ENCODE data around the gene PDZD8.

PDZD8 gene

DNA sequence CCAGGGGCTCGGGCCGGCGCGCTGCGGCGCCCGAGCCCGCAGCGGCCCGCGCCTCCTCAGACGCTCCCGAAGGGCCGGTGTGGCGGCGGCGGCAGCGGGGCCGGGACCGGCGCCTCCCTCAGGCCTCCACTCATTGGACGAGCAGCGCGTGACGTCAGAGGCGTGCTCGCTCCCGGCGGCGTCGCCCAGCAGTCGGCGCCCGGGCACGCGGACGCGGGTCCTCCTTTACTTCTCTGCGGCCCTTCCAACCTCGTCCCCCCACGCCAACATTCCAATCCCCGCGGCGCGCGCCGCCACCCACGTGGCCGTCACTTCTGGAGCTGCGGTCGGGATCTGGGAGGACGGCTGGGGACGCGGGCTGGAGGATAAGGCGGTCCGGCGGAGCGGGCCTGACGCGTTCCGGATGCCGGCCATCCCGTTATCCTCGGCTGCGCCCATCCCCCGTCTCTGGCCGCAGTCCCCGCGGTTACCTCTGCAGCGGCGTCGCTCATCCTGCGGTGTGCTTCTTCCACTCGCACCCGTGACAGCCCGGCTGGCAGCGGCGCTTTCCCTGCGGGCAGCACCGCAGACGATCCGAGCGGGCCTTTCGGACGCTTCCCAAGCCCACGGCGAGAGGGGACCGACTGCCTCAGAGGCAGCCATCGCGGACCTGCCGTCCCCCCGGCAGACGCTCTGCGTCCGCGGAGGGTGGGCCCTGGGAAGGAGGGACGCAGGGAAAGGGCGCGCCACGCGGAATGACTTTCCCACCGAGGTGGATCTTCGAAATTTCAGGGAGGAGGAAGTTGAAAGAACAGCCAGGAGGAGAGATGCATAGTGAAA lies at the start of gene PDZD8:
TSS of gene PDZD8 (minus strand) at position 81 of the 819 bp plus-strand sequence. CDS start 213 bp downstream, outside the sequence.
- DNase-seq: peak; percentile 88

- DNase-seq: no peak
These were observed 48.9 kb upstream of the PDZD8 start for GRCh38 chr10:117424171-117424570.

DNA sequence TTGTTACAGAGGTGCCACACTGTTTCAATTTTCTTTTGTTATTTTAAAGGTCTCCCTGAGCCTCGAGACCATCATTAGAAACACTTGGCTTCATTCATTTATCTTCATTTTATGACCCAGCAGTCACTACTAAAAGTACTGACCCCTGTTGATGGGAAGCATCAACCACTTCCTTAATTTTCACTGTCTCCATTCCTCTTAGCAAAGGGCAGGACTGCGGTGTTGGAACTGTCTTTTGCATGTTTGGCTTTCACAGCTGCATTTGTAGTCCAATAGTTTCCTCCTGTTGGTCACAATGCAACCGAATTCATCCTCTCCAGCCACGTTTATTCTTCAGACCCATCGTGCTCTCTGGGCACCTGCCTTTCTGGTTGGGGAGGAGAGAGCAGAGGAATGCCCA lies 46.7 kb upstream of the PDZD8 start:
- no peak for DNase-seq

DNA sequence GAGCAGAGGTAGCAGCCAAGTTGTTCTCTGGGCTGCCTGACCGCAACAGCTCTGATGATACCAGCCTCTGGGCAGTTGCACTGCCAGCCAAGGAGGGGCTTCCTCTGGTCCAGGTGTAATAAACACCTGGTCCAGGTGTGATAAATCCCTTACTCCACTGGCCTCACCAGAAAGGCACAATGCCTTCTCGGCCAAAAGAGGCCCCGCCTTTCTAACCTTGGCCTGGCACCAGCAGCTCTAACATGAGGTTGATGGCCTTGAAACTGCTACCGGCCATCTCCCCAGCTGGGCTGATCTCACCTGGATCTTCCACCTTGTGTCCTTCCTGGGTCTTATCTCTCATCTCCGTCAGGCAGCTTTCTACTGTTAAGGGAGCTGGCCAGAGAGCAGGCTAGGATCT lies 45.5 kb upstream of the PDZD8 start:
- DNase-seq: no peak

GRCh38 chr10:117419921-117420320 lies 44.7 kb upstream of the PDZD8 start:
- DNase-seq: no peak

- no peak for DNase-seq
These were observed 43.9 kb upstream of the PDZD8 start for GRCh38 chr10:117419159-117419558.

GRCh38 chr10:117418121-117418520 lies 42.9 kb upstream of the PDZD8 start:
- DNase-seq: no peak

DNA sequence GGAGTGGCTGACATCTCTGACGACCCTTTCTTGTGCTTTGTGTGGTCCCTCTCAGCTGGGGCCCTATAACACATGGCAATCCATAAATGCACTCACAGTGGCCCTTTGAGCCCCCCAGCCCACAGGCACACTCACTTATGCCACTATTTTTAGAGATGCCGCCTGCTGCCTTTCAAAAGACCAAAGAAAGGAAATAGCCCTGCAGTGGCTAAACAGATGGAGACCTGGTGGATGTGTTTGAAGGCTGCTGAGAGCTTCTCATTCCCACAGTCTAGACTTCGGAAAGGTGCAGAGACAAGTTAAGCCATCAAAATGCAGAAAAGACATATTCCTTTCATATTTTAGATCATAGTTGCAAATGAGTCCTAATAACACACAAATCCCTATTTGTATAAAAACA lies 42.0 kb upstream of the PDZD8 start:
- DNase-seq: no peak

GRCh38 chr10:117413928-117414618 lies 38.8 kb upstream of the PDZD8 start:
- no peak for DNase-seq

DNA sequence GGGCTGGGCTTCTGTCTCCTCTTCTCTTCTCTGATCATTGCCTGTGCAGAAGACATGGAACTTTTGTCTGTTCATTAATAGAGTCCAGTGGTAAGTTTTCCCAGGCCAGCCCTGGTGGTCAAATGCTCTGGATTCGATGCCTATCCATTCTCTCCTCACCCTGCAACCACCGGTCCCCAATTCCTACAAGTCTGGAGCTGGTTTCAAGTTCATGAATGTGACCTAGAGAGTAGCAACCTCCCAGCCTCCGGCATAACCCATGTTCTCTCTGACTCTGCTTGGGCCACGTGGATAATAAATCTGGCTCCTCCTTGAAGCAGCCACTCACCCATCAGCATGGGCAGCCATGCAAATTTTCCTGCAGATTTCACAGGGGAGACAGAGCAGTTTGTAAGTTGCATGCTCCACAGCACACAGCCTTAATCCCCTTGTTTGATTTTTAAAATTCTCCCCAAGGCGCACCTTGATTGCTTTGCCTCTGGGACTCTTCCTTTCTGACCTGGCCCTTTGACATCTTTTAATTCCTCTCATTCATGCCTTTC lies 37.3 kb upstream of the PDZD8 start:
- no peak for DNase-seq

DNA sequence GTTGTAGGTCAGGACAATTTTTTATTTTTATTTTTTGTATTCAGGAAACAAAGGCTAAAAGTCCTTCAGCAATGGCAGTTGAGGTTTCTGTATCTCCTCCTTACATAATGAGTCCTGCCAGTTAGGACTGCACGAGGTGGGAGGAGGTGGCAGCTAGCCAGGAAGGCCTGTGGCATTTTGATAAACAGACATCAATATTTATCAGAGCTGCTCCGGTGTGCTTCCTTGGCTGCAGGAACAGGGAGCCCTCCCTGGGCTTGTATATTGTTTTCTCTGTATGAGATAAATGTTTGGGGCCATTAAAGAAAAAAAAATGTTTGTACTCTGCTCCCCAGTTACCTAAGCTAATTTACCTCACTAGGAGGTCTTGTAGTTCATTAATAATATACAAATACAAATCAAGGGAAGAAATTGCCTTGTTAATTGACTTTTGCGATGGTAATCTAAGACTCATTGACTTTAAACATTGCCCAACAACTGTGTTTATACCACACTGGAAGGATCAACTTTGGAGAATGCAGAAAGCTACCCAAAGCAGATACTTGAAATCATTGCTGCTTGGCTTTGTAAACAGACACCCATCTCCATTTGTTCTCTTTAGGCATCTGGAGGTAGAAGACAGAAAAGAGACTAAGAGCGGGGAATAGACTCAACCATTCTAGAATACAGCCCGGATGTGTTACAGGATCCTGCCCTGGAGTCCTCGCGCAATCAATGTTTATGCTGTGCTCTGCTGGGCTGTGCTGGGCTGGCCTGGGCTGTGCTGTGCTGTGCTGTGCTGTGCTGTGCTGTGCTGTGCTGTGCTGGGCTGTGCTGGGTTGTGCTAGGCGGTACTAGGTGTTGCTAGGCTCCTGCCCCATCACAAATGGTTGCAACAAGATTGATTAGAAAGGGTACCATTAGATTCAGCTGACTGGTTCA lies 36.5 kb upstream of the PDZD8 start:
- DNase-seq: no peak

DNA sequence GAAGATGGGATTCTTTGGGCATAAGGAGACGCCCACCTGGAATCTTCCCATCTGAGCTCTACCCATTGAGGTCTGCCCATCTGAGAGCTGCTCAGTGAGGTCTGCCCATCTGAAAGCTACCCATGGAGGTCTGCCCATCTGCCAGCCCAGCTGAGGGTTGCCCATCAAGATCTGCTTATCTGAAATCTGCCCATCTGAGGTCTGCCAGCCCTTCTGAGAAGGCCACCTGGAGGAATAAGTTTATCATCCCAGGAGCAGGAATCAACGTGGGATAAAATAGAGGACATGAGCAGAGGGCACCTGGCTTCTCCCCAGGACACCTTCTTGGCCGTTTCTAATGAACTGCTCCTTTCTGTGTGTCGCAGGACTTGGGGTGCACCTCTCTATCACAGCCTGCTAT lies 35.3 kb upstream of the PDZD8 start:
- no peak for DNase-seq

DNA sequence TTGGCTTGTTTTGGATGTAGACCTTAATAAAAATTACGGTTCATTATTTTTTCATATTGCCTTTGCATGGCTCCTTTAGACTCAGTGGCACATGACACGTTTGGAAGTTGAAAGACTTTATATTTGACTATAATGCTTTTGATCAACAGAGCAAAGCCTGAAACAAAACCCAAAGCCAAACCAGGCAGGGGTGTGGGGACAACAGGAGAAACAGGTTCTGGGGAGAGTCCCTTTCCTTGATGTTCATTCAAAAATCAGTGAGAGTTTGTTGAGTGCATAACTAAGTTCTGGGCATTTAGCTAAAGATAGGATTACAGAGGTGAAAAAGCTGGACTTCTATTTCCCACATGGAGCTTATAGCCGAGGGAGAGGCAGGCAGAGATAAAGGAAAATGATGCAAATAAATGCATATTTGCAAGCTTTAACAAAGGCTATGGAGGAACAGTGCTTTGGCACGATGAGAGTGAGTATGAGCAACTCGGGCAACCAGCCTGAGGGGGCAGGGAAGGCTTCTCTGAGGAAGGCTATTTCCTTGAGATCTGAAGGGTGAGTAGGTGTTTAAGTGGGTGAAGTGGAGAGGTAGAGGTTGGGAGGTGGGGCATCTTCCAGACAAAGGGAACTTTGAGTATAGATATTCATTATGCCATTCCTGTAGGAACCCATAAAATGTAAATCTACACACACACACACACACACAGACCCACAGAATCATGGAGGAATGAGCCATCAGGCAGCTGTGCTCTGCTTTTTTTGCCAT lies 34.5 kb upstream of the PDZD8 start:
- DNase-seq: no peak

DNA sequence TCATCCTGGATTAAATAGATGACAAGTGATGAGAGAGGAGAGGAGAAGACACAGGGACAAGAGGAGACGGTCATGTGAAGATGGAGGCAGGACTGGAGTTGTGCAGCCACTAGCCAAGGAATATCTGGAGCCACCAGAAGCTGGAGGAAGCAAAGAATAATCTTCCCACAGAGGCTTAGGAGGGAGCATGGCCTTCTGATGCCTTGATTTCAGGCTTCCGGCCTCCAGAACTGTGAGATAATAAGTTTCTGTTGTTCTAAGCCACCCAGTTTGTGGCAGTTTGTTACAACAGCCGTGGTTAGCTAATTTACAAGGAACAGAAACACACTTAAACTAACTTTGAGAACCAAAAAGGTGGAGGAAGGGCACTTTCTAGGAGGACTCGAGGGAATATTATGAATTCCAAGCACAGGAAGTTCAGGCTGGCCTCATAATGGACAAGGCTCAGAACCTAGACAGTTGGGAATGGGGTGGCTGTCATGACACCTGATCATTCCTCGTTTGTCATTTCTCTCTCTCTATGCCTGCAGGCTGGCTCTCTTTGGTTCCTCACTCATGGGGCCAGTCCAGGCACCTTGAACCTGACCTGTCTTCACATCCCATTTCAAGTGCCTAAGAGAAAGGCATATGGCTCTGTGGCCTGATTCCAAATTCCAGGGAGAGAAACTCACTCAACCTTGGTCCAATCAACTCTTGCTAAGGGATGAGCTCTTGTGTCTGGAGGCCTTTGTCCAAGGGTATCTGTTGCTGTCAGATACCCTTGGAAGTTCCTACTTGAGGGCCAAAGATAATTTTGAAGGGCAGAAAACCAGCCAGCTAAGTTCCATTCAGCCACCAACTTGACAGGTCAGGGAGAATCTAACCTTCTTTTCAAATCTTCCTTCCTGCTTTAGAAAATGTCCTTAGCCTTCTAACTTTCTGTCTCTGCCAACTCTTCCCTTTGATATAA lies 33.5 kb upstream of the PDZD8 start:
- no peak for DNase-seq

GRCh38 chr10:117405730-117406129 lies 30.5 kb upstream of the PDZD8 start:
- no peak for DNase-seq

DNA sequence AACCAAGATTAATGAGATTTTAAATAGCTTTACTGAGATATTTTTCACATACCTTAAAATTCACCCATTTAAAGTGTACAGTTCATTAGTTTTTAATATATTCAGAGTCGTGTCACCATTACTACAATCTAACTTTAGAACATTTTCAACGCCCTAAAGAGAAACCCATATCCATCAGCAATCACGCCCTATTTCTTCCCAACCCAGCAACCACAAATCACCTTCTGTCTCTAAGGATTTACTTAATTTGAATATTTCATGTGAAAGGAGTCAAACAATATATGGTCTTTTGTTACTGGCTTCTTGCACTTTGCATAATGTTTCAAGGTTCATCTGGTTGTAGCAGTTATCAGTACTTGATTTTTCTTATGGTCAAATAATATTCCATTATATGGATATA lies 25.1 kb upstream of the PDZD8 start:
- DNase-seq: no peak

- DNase-seq: no peak
These were observed 24.3 kb upstream of the PDZD8 start for GRCh38 chr10:117399341-117400196.

GRCh38 chr10:117398029-117398428 lies 22.8 kb upstream of the PDZD8 start:
- no peak for DNase-seq

DNA sequence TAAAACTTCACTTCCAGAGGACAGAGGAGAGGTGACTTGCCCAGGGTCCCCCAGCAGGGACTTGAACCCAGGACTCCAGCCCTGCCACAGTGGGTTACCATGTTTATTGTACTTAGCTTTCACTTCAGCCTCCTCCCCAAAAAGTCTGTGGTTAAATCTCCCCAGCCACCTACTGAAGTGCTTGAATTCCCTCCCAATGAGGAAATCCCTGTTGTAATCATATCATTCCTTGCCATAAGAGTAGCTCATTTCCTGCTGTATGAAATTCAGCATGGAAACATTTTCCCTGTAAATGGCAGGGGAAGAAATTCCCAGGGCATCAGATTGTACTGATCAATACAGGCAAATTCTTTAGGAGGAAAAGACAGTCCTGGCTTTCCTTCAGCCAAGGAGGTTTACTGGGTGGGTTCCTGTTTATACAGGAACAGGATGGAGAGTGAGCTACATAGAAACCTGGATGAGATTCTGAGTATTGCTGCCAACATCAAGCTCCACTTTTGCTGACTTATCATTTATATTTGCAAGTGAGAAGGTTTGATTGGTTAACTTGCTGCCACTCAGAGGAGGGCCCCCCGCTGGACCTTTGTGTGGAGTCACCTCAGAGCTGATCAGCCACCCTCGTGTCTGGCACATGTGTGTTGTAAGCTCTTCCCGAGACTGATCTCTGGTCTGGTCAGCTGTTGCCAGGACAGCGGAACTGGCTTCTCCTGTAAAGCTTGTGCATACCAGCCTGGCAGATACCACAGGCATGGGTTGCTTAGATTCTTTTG lies 16.4 kb upstream of the PDZD8 start:
- DNase-seq: no peak

Measured in CD4-positive, alpha-beta T cell treated with Interferon gamma for 1 hour (primary cell).